MCF 10A (cell line): Measurements from ENCODE around the gene TRIM7. TPM values are rescaled to one million over a fixed set of nuclear protein-coding genes. Genes with fewer than 3 reads are reported as not detected.

Source experiments
- BruUV-seq: library from RNA; stranded (reverse); fragments of 400-500 nt; replicated peaks from 2 replicates; lab custom pipeline; 2021; lab: Mats Ljungman, UMichigan
- CTCF ChIA-PET: fragments of 300-600 bp; sonication (Branson Sonifier 250); formaldehyde crosslinking; extraction: SDS; loops from one replicate; lab custom pipeline; 2021; ENCODE audit warnings: antibody characterized with exemption, inconsistent platforms; lab: Yijun Ruan, JAX
- POLR2A ChIA-PET: fragments of 300-600, 350-650 bp; sonication (Branson Sonifier 250); formaldehyde crosslinking; extraction: SDS; loops from one replicate; lab custom pipeline; 2020; ENCODE audit warnings: antibody characterized with exemption, inconsistent platforms; lab: Yijun Ruan, JAX
- DNase-seq: peaks from one replicate; pipeline ENCODE4 v3.0.0-alpha.2; 2018; ENCODE audit not compliant: unreplicated experiment
- H3K27ac Mint-ChIP-seq: one replicate; pipeline ENCODE4 v1.8.0; 2022; ENCODE audit warnings: mild to moderate bottlenecking, low read depth, mixed read lengths; ENCODE audit not compliant: unreplicated experiment
- H3K27me3 Mint-ChIP-seq: one replicate; pipeline ENCODE4 v1.8.0; 2022; ENCODE audit warnings: mixed read lengths; ENCODE audit not compliant: insufficient read depth, unreplicated experiment
- H3K36me3 Mint-ChIP-seq: one replicate; pipeline ENCODE4 v1.8.0; 2022; ENCODE audit warnings: mild to moderate bottlenecking, moderate library complexity, mixed read lengths; ENCODE audit not compliant: insufficient read depth, unreplicated experiment
- H3K4me1 Mint-ChIP-seq: one replicate; pipeline ENCODE4 v1.8.0; 2022; ENCODE audit warnings: mixed read lengths; ENCODE audit not compliant: insufficient read depth, unreplicated experiment
- H3K4me3 Mint-ChIP-seq: one replicate; pipeline ENCODE4 v1.8.0; 2022; ENCODE audit warnings: mild to moderate bottlenecking, moderate library complexity, mixed read lengths; ENCODE audit not compliant: unreplicated experiment
- H3K9me3 Mint-ChIP-seq: one replicate; pipeline ENCODE4 v1.8.0; 2022; ENCODE audit warnings: mixed read lengths; ENCODE audit not compliant: unreplicated experiment
- intact Hi-C: fragments of 100-400 bp; cut with micrococcal nuclease; formaldehyde crosslinking; loops from 2 replicates; pipeline ENCODE4 v1.14.1; 2022
- total RNA-seq: library from RNA; stranded (reverse); gene quantifications from 2 replicates; pipeline ENCODE4 v1.2.3, GENCODE V29; 2022
- TF ChIP-seq, protein P1 (sequence below): fragments of 200-600 bp; IDR thresholded peaks from one replicate; pipeline ENCODE4 v1.8.0; 2022; ENCODE audit warnings: antibody characterized with exemption, mild to moderate bottlenecking; ENCODE audit not compliant: unreplicated experiment

Gene TRIM7
- total RNA-seq, 1 experiment from 2014 or later = 26.3 TPM

DNA sequence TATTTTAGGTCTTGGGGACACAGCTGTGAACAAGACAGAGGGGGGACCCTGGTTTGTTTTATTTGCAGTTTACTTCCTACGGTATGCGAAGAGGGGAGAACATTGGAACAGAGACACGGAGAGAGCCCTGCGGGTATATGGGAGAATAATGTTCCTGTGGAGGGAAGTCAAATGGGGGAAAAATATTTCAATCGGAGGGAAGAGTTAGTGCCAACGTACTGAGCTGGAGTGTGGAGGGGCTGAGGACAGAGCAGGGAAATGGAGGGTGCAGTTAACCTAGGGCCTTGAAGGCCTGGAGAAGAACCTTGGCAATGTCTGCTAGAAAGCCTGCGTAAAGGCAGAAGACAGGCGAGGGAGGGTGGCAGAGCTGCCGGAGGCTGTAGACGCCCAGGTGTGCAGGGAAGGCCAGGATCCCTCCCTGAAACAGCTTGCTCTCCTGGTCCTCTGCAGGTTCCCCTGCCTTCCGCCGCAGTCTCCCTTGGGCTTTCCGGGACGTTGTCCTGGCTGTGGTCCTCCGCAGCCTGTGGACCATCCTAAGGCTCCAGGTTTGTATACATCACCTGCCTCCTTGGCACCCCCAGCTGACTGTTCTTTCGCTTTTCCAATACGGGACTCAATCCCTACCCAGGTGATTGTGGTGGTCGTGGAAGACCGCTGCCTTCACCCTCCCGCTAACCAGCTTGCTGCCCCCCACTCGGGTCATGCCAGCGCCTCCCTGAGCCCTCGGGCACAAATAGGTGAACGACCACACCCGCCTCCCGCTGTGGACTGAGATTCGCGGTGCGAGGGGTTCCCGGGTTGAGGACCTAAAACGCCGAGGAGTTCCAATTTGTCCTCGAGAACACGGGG is 40.7 kb upstream of the TRIM7 start:
- TF ChIP-seq, protein P1, sequence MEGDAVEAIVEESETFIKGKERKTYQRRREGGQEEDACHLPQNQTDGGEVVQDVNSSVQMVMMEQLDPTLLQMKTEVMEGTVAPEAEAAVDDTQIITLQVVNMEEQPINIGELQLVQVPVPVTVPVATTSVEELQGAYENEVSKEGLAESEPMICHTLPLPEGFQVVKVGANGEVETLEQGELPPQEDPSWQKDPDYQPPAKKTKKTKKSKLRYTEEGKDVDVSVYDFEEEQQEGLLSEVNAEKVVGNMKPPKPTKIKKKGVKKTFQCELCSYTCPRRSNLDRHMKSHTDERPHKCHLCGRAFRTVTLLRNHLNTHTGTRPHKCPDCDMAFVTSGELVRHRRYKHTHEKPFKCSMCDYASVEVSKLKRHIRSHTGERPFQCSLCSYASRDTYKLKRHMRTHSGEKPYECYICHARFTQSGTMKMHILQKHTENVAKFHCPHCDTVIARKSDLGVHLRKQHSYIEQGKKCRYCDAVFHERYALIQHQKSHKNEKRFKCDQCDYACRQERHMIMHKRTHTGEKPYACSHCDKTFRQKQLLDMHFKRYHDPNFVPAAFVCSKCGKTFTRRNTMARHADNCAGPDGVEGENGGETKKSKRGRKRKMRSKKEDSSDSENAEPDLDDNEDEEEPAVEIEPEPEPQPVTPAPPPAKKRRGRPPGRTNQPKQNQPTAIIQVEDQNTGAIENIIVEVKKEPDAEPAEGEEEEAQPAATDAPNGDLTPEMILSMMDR = no peak
- Mint-ChIP-seq H3K27ac (peak overlapping the region; percentile 99), H3K9me3 (no peaks in the 10 kb centered on the region), H3K4me1 (peaks cover 62% of the 10 kb centered on the region), H3K27me3 (no peaks in the 10 kb centered on the region), H3K4me3 (peak overlapping the region; percentile 99), H3K36me3 (peaks cover 49% of the 10 kb centered on the region)
- peak; percentile 36 for DNase-seq
- ChIA-PET POLR2A (interaction anchor here (0.7 to 19.6 kb wide), 12 partner anchors 9 to 415 kb away, joined by 3 to 476 read pairs (median 9); partner anchors contain the start of genes TRIM41, TRIM52 and TRIM7), CTCF (interaction anchor here (0.5 to 1.1 kb wide), 3 partner anchors 10 to 54 kb away, joined by 3 to 5 read pairs (median 3); no protein-coding TSS in a partner anchor)
- BruUV-seq = no TSS peak
- intact Hi-C loops = loop anchor here (2.0 kb wide), 2 partner anchors 15 to 63 kb away; partner anchors contain the start of gene TRIM52

DNA sequence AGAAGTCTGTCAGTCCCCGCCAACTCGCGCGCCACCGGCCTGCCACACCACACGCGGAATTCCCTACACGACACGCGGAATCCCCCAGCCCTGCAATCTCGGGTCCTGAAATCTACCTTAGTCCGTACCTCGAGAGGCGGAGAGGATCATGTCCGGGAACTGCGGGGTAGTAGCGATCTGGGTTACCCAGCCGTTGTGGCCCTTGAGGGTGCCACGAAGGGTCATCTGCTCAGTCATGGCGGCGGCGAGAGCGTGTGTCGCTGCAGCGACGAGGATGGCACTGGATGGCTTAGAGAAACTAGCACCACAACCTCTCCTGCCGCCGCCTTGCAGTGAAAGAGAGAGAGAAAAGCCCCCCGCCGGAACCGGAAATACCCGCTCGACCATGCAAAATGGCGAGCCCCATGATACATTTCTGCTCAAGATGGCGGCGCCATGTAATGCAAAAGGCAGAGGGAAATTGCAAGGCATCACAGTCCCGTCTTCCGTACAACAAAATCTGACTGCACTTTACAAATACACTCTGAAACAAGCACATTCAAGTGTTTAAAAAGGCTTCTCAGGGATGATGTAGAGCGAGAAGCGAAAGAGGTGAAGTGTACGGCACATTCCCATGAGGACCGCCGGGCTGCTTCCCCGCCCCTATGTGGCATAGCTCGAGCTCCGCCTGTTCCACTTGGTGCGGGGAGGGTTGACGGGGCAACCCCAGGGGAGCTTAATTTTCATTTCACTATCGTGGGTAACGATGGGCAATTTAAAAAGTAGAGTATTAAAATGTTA is 38.8 kb upstream of the TRIM7 start, which contains the start of gene RACK1:
TSS of gene RACK1 (minus strand) at position 343 of the 780 bp plus-strand sequence. CDS start at position 237, 106 bp downstream.
- peaks cover 49% of the 10 kb centered on the region for H3K4me1 Mint-ChIP-seq
- H3K4me3 Mint-ChIP-seq = peak within 1 kb of the TSS; percentile 99
- no peaks in the 10 kb centered on the region for H3K9me3 Mint-ChIP-seq
- intact Hi-C loops = loop anchor here (1.0 kb wide), 2 partner anchors 21 to 52 kb away; no protein-coding TSS in a partner anchor
- no TSS peak for BruUV-seq
- ChIA-PET POLR2A (interaction anchor here (1.0 to 19.6 kb wide), 16 partner anchors 9 to 443 kb away, joined by 3 to 476 read pairs (median 8); partner anchors contain the start of genes TRIM41, TRIM52, TRIM7 and ZFP62), CTCF (interaction anchor here (0.7 to 1.7 kb wide), 3 partner anchors 17 to 384 kb away, joined by 3 to 4 read pairs (median 4); no protein-coding TSS in a partner anchor)
- DNase-seq = peak; percentile 96
- peak within 1 kb of the TSS; percentile 99 for H3K27ac Mint-ChIP-seq
- no peaks in the 10 kb centered on the region for H3K27me3 Mint-ChIP-seq
- TF ChIP-seq, protein P1 = no peak
- peaks cover 56% of the 10 kb centered on the region for H3K36me3 Mint-ChIP-seq

DNA sequence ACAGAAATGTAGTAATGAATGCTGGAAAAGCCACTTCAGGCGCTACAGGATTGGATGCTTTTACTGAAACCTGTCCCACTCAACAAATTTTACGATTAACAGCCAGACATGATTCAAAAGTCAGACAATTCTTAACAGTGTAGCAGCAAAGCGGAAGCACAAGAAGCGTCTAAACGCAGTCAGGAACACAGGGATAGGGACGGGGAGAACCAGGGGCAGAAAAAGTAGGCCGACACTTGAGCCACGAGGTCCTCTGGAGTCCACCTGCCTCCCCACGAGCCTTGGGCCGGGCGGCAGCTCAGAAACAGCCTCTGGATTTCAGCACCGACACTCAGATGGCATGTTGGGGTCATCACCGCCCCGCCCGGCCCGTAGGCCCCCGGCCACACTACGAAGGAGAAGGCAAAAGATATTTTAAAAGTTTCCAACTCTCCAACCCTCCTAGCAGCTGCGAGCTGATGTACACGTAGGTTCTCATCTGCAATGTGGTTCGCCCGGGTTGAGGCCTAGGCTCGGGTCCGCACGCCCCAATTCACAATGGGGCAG is 38.1 kb upstream of the TRIM7 start:
- H3K27ac Mint-ChIP-seq = peak overlapping the region; percentile 99
- BruUV-seq = TSS peak; percentile 52
- H3K36me3 Mint-ChIP-seq = peaks cover 63% of the 10 kb centered on the region
- TF ChIP-seq, protein P1 = no peak
- peak; percentile 35 for DNase-seq
- H3K27me3 Mint-ChIP-seq = no peaks in the 10 kb centered on the region
- H3K4me3 Mint-ChIP-seq = peak overlapping the region; percentile 99
- ChIA-PET POLR2A (interaction anchor here (0.7 to 19.6 kb wide), 16 partner anchors 9 to 452 kb away, joined by 3 to 476 read pairs (median 7); partner anchors contain the start of genes TRIM41, TRIM52, TRIM7 and ZFP62), CTCF (interaction anchor here (1.1 to 1.7 kb wide), 3 partner anchors 15 to 58 kb away, joined by 3 to 4 read pairs (median 3); no protein-coding TSS in a partner anchor)
- peaks cover 46% of the 10 kb centered on the region for H3K4me1 Mint-ChIP-seq
- intact Hi-C loops = no loop called here
- H3K9me3 Mint-ChIP-seq = no peaks in the 10 kb centered on the region
